Stimulated activated CD8-positive, alpha-beta memory T cell treated with anti-CD3 and anti-CD28 coated beads, Interleukin-4, amount 100 ng/mL, for 1 hour (primary cell): ENCODE data around the gene ZDHHC6.
"Not testable (repeated sequence)": the region's sequence is repeated elsewhere in the genome, so short reads cannot be mapped to it uniquely, and the experiment has no call there.

Source experiments
- DNase-seq, 2 donors: peaks; one replicate each; pipeline ENCODE4 v3.0.0-alpha.2; 2020; ENCODE audit warnings: low read depth in 2 of 2, low spot score in 1 of 2

The ZDHHC6 gene

GRCh38 chr10:112446055-112446854, 459 bp downstream of the ZDHHC6 start:
- DNase-seq, result no peak

- DNase-seq, result no peak
Observed at GRCh38 chr10:112442063-112442462, 4.7 kb downstream of the ZDHHC6 start.

- no peak for DNase-seq
Observed at GRCh38 chr10:112441520-112441919, 5.2 kb downstream of the ZDHHC6 start.

- no peak for DNase-seq
Observed at GRCh38 chr10:112438356-112438755, 8.4 kb downstream of the ZDHHC6 start.

GRCh38 chr10:112434988-112435619, 11.6 kb downstream of the ZDHHC6 start:
- DNase-seq, result no peak

GRCh38 chr10:112433136-112433535, 13.6 kb downstream of the ZDHHC6 start:
- DNase-seq, result no peak

- DNase-seq, result no peak
Observed at GRCh38 chr10:112429654-112430230, 17.0 kb downstream of the ZDHHC6 start.

- DNase-seq, result no peak
Observed at GRCh38 chr10:112429147-112429546, 17.6 kb downstream of the ZDHHC6 start.

- no peak for DNase-seq
Observed at GRCh38 chr10:112426111-112426510, 20.6 kb downstream of the ZDHHC6 start.

- DNase-seq, result no peak
Observed at GRCh38 chr10:112424651-112425050, 22.1 kb downstream of the ZDHHC6 start.

GRCh38 chr10:112421731-112422130, 25.0 kb downstream of the ZDHHC6 start:
- DNase-seq, result no peak

- DNase-seq, result no peak
Observed at GRCh38 chr10:112412696-112413095, 34.0 kb downstream of the ZDHHC6 start.

GRCh38 chr10:112409755-112410154, 37.0 kb downstream of the ZDHHC6 start:
- no peak for DNase-seq

- DNase-seq, result no peak
Observed at GRCh38 chr10:112409299-112409698, 37.4 kb downstream of the ZDHHC6 start.

- no peak for DNase-seq
Observed at GRCh38 chr10:112407696-112408095, 39.0 kb downstream of the ZDHHC6 start.

- not testable (repeated sequence) for DNase-seq
Observed at GRCh38 chr10:112406806-112407205, 39.9 kb downstream of the ZDHHC6 start.

- DNase-seq, result no peak
Observed at GRCh38 chr10:112404617-112405016, 42.1 kb downstream of the ZDHHC6 start.

GRCh38 chr10:112402917-112403316, 43.8 kb downstream of the ZDHHC6 start:
- no peak for DNase-seq

GRCh38 chr10:112397592-112397991, 49.1 kb downstream of the ZDHHC6 start:
- DNase-seq, result no peak

- no peak for DNase-seq
Observed at GRCh38 chr10:112395809-112396530, 50.7 kb downstream of the ZDHHC6 start.

- DNase-seq, result no peak
Observed at GRCh38 chr10:112394475-112394875, 52.2 kb downstream of the ZDHHC6 start.

GRCh38 chr10:112393827-112394226, 52.9 kb downstream of the ZDHHC6 start:
- no peak for DNase-seq
